Nephron (organoid): ENCODE measurements around the gene PRPF39.

Experiments
- H3K27ac Mint-ChIP-seq, 3 experiments: 2 replicates each; pipeline ENCODE4 v1.8.0; 2020; ENCODE audit warnings: mixed read lengths in 3 of 3, mild to moderate bottlenecking in 2 of 3, moderate library complexity in 1 of 3
- H3K27me3 Mint-ChIP-seq: 2 replicates; pipeline ENCODE4 v1.8.0; 2021; ENCODE audit warnings: low read depth, mild to moderate bottlenecking, moderate library complexity, mixed read lengths
- H3K36me3 Mint-ChIP-seq: 2 replicates; pipeline ENCODE4 v1.8.0; 2020; ENCODE audit warnings: low read depth, mixed read lengths
- H3K4me1 Mint-ChIP-seq: 2 replicates; pipeline ENCODE4 v1.8.0; 2020; ENCODE audit warnings: mixed read lengths
- H3K4me3 Mint-ChIP-seq, 3 experiments: 2 replicates each; pipeline ENCODE4 v1.8.0; 2020; ENCODE audit warnings: mild to moderate bottlenecking in 3 of 3, mixed read lengths in 3 of 3, moderate library complexity in 2 of 3
- H3K9me3 Mint-ChIP-seq: 2 replicates; pipeline ENCODE4 v1.8.0; 2020; ENCODE audit warnings: mixed read lengths
- CTCF ChIP-seq, 3 experiments: fragments of 200-600 bp; sonication (generic); IDR thresholded peaks; one replicate each; pipeline ENCODE4 v1.5.0; 2021; ENCODE audit warnings: antibody characterized with exemption in 3 of 3; ENCODE audit not compliant: unreplicated experiment in 3 of 3

The PRPF39 gene

GRCh38 chr14:45060551-45060950 is 23.4 kb upstream of the PRPF39 start:
- no peak for TF ChIP-seq CTCF (IDR thresholded peaks at IDR 0.05; ENCODE audit: unreplicated experiment in 3 of 3)
- H3K27me3 Mint-ChIP-seq, result no peaks in the 10 kb centered on the region
- H3K4me1 Mint-ChIP-seq, result peaks cover 11% of the 10 kb centered on the region
- H3K36me3 Mint-ChIP-seq, result peaks cover 51% of the 10 kb centered on the region
- H3K9me3 Mint-ChIP-seq, result peaks cover 28% of the 10 kb centered on the region
- H3K27ac Mint-ChIP-seq, result no peak overlapping the region
- no peak overlapping the region for H3K4me3 Mint-ChIP-seq

DNA sequence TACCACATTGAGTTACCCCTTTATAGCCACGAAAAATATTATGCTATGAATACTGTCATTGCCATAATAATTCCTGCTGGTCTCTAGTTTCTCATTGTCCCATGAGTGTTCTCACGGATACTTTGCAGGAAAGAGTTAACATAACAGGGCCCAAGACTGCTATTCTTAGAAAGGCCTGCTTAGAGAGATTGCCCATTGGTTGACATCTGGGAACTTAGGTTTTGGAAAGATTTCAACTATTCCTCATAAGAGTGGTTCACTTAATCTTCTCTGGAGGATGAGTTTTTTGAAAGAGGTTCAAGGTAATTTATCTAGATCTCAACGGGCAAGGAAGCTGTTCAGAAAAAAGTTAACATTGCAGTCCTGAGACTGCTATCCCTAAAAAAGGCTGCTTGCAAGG is 18.4 kb upstream of the PRPF39 start:
- Mint-ChIP-seq H3K27ac (peak overlapping the region; percentile 70 to 93 (median 85)), H3K9me3 (peaks cover 2% of the 10 kb centered on the region)

GRCh38 chr14:45065956-45066355 is 18.0 kb upstream of the PRPF39 start:
- H3K27ac Mint-ChIP-seq, result peak overlapping the region; percentile 70 to 93 (median 85)
- peak overlapping the region in 1 of 3 experiments; percentile 46 for H3K4me3 Mint-ChIP-seq
- no peak for TF ChIP-seq CTCF (IDR thresholded peaks at IDR 0.05; ENCODE audit: unreplicated experiment in 3 of 3)
- H3K4me1 Mint-ChIP-seq, result peaks cover 20% of the 10 kb centered on the region
- H3K9me3 Mint-ChIP-seq, result peaks cover 2% of the 10 kb centered on the region
- peaks cover 55% of the 10 kb centered on the region for H3K36me3 Mint-ChIP-seq
- no peaks in the 10 kb centered on the region for H3K27me3 Mint-ChIP-seq

More for the DNA sequence above, 18.4 kb upstream of the PRPF39 start:
- H3K4me1 Mint-ChIP-seq, result peaks cover 20% of the 10 kb centered on the region
- no peaks in the 10 kb centered on the region for H3K27me3 Mint-ChIP-seq
- no peak for TF ChIP-seq CTCF (IDR thresholded peaks at IDR 0.05; ENCODE audit: unreplicated experiment in 3 of 3)
- H3K4me3 Mint-ChIP-seq, result peak overlapping the region in 1 of 3 experiments; percentile 46
- peaks cover 52% of the 10 kb centered on the region for H3K36me3 Mint-ChIP-seq

- H3K4me1 Mint-ChIP-seq, result peaks cover 20% of the 10 kb centered on the region
- no peaks in the 10 kb centered on the region for H3K27me3 Mint-ChIP-seq
- H3K36me3 Mint-ChIP-seq, result peaks cover 54% of the 10 kb centered on the region
- no peak for TF ChIP-seq CTCF (IDR thresholded peaks at IDR 0.05; ENCODE audit: unreplicated experiment in 3 of 3)
- no peak overlapping the region for H3K4me3 Mint-ChIP-seq
- H3K9me3 Mint-ChIP-seq, result peaks cover 2% of the 10 kb centered on the region
- H3K27ac Mint-ChIP-seq, result no peak overlapping the region
Observed at GRCh38 chr14:45066667-45067066, 17.2 kb upstream of the PRPF39 start.

DNA sequence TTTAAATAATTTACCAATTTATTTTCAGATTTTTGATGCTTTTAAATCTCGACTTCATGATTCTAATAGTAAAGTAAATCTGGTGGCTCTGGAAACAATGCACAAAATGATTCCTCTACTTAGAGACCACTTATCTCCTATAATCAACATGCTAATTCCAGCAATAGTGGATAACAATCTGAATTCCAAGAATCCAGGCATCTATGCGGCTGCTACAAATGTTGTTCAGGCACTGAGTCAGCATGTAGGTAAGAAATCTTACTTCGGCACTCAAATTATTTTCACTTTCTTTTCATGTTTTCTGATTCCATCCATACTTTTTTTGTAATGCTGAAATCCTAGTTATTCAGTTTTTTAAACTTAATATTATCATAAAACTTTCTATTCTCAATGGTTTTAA is 15.5 kb upstream of the PRPF39 start:
- H3K36me3 Mint-ChIP-seq, result peaks cover 58% of the 10 kb centered on the region
- TF ChIP-seq CTCF (IDR thresholded peaks at IDR 0.05; ENCODE audit: unreplicated experiment in 3 of 3), result no peak
- no peaks in the 10 kb centered on the region for H3K27me3 Mint-ChIP-seq
- H3K9me3 Mint-ChIP-seq, result peaks cover 2% of the 10 kb centered on the region
- H3K4me3 Mint-ChIP-seq, result no peak overlapping the region
- H3K27ac Mint-ChIP-seq, result no peak overlapping the region
- peaks cover 20% of the 10 kb centered on the region for H3K4me1 Mint-ChIP-seq

DNA sequence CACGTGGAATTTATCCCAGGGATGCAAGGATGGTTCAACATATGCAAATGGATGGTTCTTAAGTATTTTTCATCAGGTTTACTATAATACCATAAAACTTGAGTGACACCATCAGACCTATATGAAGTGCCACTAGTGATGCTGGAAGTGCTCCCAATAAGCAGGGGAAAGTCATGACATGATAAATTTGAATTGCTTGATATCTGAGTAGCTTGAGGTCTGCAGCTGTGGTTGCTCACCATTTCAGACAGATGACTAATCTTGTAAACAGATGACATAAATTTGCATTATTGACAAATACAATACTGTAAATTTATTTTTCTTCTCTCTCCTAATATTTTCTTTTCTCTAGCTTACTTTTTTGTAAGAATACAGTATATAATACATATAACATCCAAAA is 13.7 kb upstream of the PRPF39 start:
- H3K36me3 Mint-ChIP-seq, result peaks cover 52% of the 10 kb centered on the region
- peaks cover 12% of the 10 kb centered on the region for H3K4me1 Mint-ChIP-seq
- H3K9me3 Mint-ChIP-seq, result no peaks in the 10 kb centered on the region
- no peak for TF ChIP-seq CTCF (IDR thresholded peaks at IDR 0.05; ENCODE audit: unreplicated experiment in 3 of 3)
- no peak overlapping the region for H3K4me3 Mint-ChIP-seq
- no peaks in the 10 kb centered on the region for H3K27me3 Mint-ChIP-seq
- H3K27ac Mint-ChIP-seq, result no peak overlapping the region
